OCI-LY3 (cell line): Measurements from ENCODE around the gene CACNG8.

Experiments
- CTCF ChIP-seq: fragments of 200-600, 300-600 bp; sonication (generic); IDR thresholded peaks from 2 replicates; pipeline ENCODE4 v1.5.1; 2014; ENCODE audit warnings: antibody characterized with exemption, low read length, low read depth
- EZH2phosphoT487 ChIP-seq: fragments of 200-600 bp; shearing (Covaris generic); IDR thresholded peaks from 2 replicates; pipeline ENCODE4 v1.6.1; 2018; ENCODE audit warnings: antibody characterized with exemption, mixed run types, low read depth

- no peak for TF ChIP-seq CTCF
- TF ChIP-seq EZH2phosphoT487: no peak
Observed at GRCh38 chr19:54009440-54009839, 46.7 kb downstream of the CACNG8 start.
